SK-N-MC (cell line): ENCODE measurements around the gene UMAD1.

Experiments
- EZH2 ChIP-seq: fragments of 200-600 bp; sonication (generic); IDR thresholded peaks from one replicate; pipeline ENCODE4 v1.6.1; 2017; ENCODE audit warnings: antibody characterized with exemption
- POLR2AphosphoS5 ChIP-seq: IDR thresholded peaks from 2 replicates; pipeline ENCODE4 v1.6.1; 2012; ENCODE audit warnings: mild to moderate bottlenecking, low read depth, low read length, borderline replicate concordance

GRCh38 chr7:7919449-7919945 lies 278.9 kb downstream of the UMAD1 start:
- TF ChIP-seq POLR2AphosphoS5 (no peak), EZH2 (no peak)
